Liver (tissue), 9 donors: ENCODE results near the gene PSMC3. TPM values are rescaled to one million over a fixed set of nuclear protein-coding genes. Genes with fewer than 3 reads are reported as not detected.

Source experiments
- DNase-seq: peaks from one replicate; pipeline ENCODE4 v3.0.0-alpha.2; 2017; ENCODE audit warnings: low spot score
- H3K27ac ChIP-seq, 2 donors: one replicate each; pipeline ENCODE4 v1.7.0; 2013; ENCODE audit warnings: inconsistent platforms in 2 of 2, low read length in 2 of 2, control low read depth in 1 of 2, low read depth in 1 of 2, mild to moderate bottlenecking in 1 of 2
- H3K27me3 ChIP-seq, 4 donors: one replicate each; pipeline versions ENCODE4 v1.6.1 to v1.7.0; 2013; ENCODE audit warnings: low read length in 3 of 4, inconsistent platforms in 1 of 4, mild to moderate bottlenecking in 1 of 4, moderate library complexity in 1 of 4; ENCODE audit not compliant: control insufficient read depth in 4 of 4, insufficient read depth in 4 of 4
- H3K36me3 ChIP-seq, 4 donors: one replicate each; pipeline versions ENCODE4 v1.6.1 to v1.7.0; 2013; ENCODE audit warnings: low read length in 3 of 4, mild to moderate bottlenecking in 3 of 4, low read depth in 1 of 4, moderate library complexity in 1 of 4; ENCODE audit not compliant: control insufficient read depth in 4 of 4, insufficient read depth in 3 of 4
- H3K4me1 ChIP-seq, 4 donors: one replicate each; pipeline versions ENCODE4 v1.6.1 to v1.7.0; 2013; ENCODE audit warnings: low read length in 3 of 4, mild to moderate bottlenecking in 3 of 4, moderate library complexity in 1 of 4; ENCODE audit not compliant: control insufficient read depth in 4 of 4, insufficient read depth in 4 of 4
- H3K4me3 ChIP-seq, 3 donors: one replicate each; pipeline versions ENCODE4 v1.6.1 to v1.7.0; 2013; ENCODE audit warnings: low read length in 3 of 3, control low read depth in 1 of 3, low read depth in 1 of 3, mild to moderate bottlenecking in 1 of 3
- H3K9ac ChIP-seq, 2 donors: one replicate each; pipeline ENCODE4 v1.7.0; 2013; ENCODE audit warnings: low read length in 2 of 2, mild to moderate bottlenecking in 2 of 2, moderate library complexity in 2 of 2, control low read depth in 1 of 2, low read depth in 1 of 2
- H3K9me3 ChIP-seq, 4 donors: one replicate each; pipeline versions ENCODE4 v1.6.1 to v1.7.0; 2013; ENCODE audit warnings: low read length in 3 of 4; ENCODE audit not compliant: control insufficient read depth in 4 of 4
- EGR1 ChIP-seq, 2 donors: IDR thresholded peaks; 2 replicates each; pipeline ENCODE4 v1.6.1; 2016 to 2018; ENCODE audit warnings: antibody characterized with exemption in 2 of 2, low read depth in 2 of 2
- FOXA1 ChIP-seq: IDR thresholded peaks from 2 replicates; pipeline ENCODE4 v1.6.1; 2016; ENCODE audit warnings: antibody characterized with exemption
- FOXA2 ChIP-seq: IDR thresholded peaks from 2 replicates; pipeline ENCODE4 v1.6.1; 2016; ENCODE audit warnings: antibody characterized with exemption
- GABPA ChIP-seq, 2 donors: IDR thresholded peaks in 1 of 2; conservative IDR thresholded peaks in 1 of 2; 2 replicates each; pipeline ENCODE4 v1.6.1; 2016; ENCODE audit warnings: antibody characterized with exemption in 2 of 2, mild to moderate bottlenecking in 1 of 2, moderate library complexity in 1 of 2
- JUND ChIP-seq, 2 donors: IDR thresholded peaks; 2 replicates each; pipeline ENCODE4 v1.6.1; 2016; ENCODE audit warnings: antibody characterized with exemption in 2 of 2
- SP1 ChIP-seq: IDR thresholded peaks from 2 replicates; pipeline ENCODE4 v1.6.1; 2018; ENCODE audit warnings: antibody characterized with exemption, mild to moderate bottlenecking
- TAF1 ChIP-seq: conservative IDR thresholded peaks from 2 replicates; pipeline ENCODE4 v1.6.1; 2016; ENCODE audit warnings: antibody characterized with exemption, mild to moderate bottlenecking
- YY1 ChIP-seq: IDR thresholded peaks from 2 replicates; pipeline ENCODE4 v1.6.1; 2016; ENCODE audit warnings: antibody characterized with exemption, mild to moderate bottlenecking
- WGBS: extraction: QIAGEN DNeasy Blood & Tissue Kit; methylation state at CpG from one replicate; pipeline ENCODE4 v1.1.7; 2013; 5-methylcytosine and 5-hydroxymethylcytosine counted together
- polyA plus RNA-seq, 2 donors: library from polyadenylated mRNA; stranded (reverse) in 1 of 2; unstranded in 1 of 2; fragments of 200-250 nt in 1 of 2; fragments of >200 nt in 1 of 2; fragmentation: Nextera tagmentation in 1 of 2; extraction: Ambion mirVana in 1 of 2; gene quantifications; one replicate each; pipeline versions ENCODE4 v1.2.1 to v1.2.3, GENCODE V29; 2013 to 2015
- total RNA-seq, 2 donors: library from RNA; depleted of rRNA; stranded (reverse); fragments of >200 nt; gene quantifications; one replicate each; pipeline ENCODE4 v1.2.3, GENCODE V29; 2014
- TF ChIP-seq, protein P1 (sequence below): IDR thresholded peaks from 2 replicates; pipeline ENCODE4 v1.6.1; 2016; ENCODE audit warnings: antibody characterized with exemption
- TF ChIP-seq, protein P2 (sequence below): IDR thresholded peaks from 2 replicates; pipeline ENCODE4 v1.6.1; 2016; ENCODE audit warnings: antibody characterized with exemption
- TF ChIP-seq, protein P3 (sequence below): IDR thresholded peaks from 2 replicates; pipeline ENCODE4 v1.6.1; 2016; ENCODE audit warnings: antibody characterized with exemption
- TF ChIP-seq, protein P4 (sequence below): fragments of 150-350 bp; IDR thresholded peaks from 2 replicates; pipeline ENCODE4 v1.5.1; 2017; ENCODE audit warnings: improper control_type of control experiment, low read depth, low read length; ENCODE audit not compliant: missing input control
- TF ChIP-seq, protein P5 (sequence below): IDR thresholded peaks from 2 replicates; pipeline ENCODE4 v1.6.1; 2016; ENCODE audit warnings: antibody characterized with exemption, mild to moderate bottlenecking
- donor health status: healthy.
- donor health status: healthy.
- donor health status: healthy.
- donor health status: healthy.
- donor health status: healthy.

Gene PSMC3
- total and polyA plus RNA-seq, 4 donors: 58.0 to 110 (median 103) TPM

DNA sequence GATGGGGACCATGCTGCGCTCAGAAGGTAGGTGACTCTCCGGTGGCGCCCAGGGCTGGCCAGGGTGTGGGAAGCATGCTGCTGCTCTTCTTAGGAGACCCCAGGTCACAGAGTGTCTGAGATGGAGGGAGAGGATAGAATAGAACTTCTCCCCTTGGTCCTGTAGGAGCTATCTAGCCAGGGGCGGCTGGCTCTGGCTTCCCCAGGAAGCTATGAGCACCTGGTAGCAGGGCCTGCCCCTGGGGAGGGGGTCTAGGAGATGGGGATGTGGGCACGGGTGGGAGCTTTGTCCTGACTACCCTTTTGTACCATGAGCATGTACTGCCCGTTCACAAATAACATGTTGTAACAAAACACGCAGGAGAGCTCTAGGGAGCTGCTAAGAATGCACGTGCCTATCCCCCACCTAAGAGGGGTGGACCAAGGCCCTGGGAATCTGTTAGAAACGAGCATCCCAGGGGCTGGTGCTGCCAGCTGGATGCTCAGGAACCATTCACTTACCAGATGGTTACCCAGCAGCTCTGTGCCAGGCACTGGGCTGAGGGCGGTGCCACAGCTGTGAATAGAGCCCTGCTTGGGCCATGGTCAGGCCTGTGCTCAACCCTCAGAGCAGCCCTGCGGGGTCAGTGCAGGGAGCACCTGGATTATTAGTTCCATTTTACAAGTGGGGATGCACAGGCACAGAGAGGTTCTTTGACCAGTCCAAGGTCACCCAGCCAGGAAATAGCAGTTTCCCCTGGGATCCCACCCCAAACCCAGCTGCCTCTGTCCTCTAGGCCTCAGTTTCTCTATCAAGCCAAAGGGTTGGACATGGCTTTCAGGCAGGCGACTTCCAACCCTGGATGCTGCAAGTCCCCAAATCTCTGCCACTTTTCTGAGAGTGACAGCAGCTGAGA lies 15.6 kb downstream of the PSMC3 start:
- no peak overlapping the region for H3K4me3 ChIP-seq
- no peak overlapping the region for H3K9ac ChIP-seq
- H3K27ac ChIP-seq: no peak overlapping the region
- no peaks in the 10 kb centered on the region for H3K27me3 ChIP-seq
- DNase-seq: peak; percentile 24
- H3K4me1 ChIP-seq: peaks cover 0 to 18% (median 15%) of the 10 kb centered on the region in 4 donors
- TF ChIP-seq, protein P1, sequence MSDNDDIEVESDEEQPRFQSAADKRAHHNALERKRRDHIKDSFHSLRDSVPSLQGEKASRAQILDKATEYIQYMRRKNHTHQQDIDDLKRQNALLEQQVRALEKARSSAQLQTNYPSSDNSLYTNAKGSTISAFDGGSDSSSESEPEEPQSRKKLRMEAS: no peak
- no peak for TF ChIP-seq GABPA (IDR thresholded peaks at IDR 0.05 in 1 of 2, conservative IDR thresholded peaks at IDR 0.05 in 1 of 2)
- TF ChIP-seq FOXA2: no peak
- TF ChIP-seq, protein P2, sequence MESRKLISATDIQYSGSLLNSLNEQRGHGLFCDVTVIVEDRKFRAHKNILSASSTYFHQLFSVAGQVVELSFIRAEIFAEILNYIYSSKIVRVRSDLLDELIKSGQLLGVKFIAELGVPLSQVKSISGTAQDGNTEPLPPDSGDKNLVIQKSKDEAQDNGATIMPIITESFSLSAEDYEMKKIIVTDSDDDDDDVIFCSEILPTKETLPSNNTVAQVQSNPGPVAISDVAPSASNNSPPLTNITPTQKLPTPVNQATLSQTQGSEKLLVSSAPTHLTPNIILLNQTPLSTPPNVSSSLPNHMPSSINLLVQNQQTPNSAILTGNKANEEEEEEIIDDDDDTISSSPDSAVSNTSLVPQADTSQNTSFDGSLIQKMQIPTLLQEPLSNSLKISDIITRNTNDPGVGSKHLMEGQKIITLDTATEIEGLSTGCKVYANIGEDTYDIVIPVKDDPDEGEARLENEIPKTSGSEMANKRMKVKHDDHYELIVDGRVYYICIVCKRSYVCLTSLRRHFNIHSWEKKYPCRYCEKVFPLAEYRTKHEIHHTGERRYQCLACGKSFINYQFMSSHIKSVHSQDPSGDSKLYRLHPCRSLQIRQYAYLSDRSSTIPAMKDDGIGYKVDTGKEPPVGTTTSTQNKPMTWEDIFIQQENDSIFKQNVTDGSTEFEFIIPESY: no peak
- no peak for TF ChIP-seq JUND (IDR thresholded peaks at IDR 0.05)
- TF ChIP-seq EGR1 (IDR thresholded peaks at IDR 0.05; ENCODE audit: low read depth in 2 of 2): no peak
- TF ChIP-seq FOXA1: no peak
- no peak for TF ChIP-seq YY1
- TF ChIP-seq, protein P3, sequence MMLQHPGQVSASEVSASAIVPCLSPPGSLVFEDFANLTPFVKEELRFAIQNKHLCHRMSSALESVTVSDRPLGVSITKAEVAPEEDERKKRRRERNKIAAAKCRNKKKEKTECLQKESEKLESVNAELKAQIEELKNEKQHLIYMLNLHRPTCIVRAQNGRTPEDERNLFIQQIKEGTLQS: no peak
- TF ChIP-seq, protein P4, sequence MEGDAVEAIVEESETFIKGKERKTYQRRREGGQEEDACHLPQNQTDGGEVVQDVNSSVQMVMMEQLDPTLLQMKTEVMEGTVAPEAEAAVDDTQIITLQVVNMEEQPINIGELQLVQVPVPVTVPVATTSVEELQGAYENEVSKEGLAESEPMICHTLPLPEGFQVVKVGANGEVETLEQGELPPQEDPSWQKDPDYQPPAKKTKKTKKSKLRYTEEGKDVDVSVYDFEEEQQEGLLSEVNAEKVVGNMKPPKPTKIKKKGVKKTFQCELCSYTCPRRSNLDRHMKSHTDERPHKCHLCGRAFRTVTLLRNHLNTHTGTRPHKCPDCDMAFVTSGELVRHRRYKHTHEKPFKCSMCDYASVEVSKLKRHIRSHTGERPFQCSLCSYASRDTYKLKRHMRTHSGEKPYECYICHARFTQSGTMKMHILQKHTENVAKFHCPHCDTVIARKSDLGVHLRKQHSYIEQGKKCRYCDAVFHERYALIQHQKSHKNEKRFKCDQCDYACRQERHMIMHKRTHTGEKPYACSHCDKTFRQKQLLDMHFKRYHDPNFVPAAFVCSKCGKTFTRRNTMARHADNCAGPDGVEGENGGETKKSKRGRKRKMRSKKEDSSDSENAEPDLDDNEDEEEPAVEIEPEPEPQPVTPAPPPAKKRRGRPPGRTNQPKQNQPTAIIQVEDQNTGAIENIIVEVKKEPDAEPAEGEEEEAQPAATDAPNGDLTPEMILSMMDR: no peak
- H3K9me3 ChIP-seq: no peaks in the 10 kb centered on the region
- peaks cover 0 to 22% (median 7%) of the 10 kb centered on the region in 4 donors for H3K36me3 ChIP-seq
- WGBS: 90% methylated on average over 12 of the region's 12 CpGs

DNA sequence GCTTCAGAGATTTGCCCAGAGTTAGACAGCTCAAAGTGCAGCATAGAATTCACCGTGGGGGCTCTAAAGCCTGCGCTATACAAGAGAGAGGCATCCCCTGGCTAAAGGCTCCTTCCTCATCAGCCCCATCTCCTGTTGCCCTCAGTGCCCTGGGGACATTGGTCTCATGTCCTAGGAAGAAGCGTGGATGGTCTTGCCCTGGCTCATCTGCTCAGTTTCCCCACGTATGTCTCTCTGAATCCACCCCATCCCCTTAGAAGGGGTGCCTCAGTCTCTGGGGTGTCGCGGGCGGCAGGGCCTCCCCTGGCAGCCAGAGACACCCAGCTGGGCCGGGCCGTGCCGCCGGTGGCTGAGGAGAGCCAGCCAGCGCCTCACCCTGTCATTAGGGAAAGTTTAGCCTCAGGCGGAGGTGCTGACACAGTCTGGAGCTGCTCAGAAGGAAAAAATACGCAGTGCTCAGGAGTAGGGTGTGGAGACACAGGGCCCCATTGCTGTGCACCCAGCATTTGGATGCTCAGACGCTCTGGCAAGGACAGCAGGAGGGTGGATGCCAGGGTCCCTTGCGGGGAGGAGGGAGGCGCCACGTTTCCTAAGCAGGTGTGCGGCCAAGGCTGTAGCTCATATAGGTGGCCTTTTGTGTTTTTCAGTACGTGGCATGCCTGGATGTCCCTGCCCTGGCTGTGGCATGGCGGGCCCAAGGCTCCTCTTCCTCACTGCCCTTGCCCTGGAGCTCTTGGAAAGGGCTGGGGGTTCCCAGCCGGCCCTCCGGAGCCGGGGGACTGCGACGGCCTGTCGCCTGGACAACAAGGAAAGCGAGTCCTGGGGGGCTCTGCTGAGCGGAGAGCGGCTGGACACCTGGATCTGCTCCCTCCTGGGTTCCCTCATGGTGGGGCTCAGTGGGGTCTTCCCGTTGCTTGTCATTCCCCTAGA lies 16.5 kb downstream of the PSMC3 start:
- Histone ChIP-seq H3K9me3 (no peaks in the 10 kb centered on the region), H3K4me1 (peaks cover 0 to 18% (median 15%) of the 10 kb centered on the region in 4 donors), H3K27ac (peak overlapping the region; percentile 76 to 86), H3K9ac (peak overlapping the region in 1 of 2 donors; percentile 43), H3K36me3 (peaks cover 0 to 14% (median 6%) of the 10 kb centered on the region in 4 donors), H3K4me3 (peak overlapping the region in 1 of 3 donors; percentile 88), H3K27me3 (no peaks in the 10 kb centered on the region)
- DNase-seq: peak; percentile 27
- 91% methylated on average over 31 of the region's 31 CpGs for WGBS
- TF ChIP-seq SP1: no peak
- TF ChIP-seq, protein P5, sequence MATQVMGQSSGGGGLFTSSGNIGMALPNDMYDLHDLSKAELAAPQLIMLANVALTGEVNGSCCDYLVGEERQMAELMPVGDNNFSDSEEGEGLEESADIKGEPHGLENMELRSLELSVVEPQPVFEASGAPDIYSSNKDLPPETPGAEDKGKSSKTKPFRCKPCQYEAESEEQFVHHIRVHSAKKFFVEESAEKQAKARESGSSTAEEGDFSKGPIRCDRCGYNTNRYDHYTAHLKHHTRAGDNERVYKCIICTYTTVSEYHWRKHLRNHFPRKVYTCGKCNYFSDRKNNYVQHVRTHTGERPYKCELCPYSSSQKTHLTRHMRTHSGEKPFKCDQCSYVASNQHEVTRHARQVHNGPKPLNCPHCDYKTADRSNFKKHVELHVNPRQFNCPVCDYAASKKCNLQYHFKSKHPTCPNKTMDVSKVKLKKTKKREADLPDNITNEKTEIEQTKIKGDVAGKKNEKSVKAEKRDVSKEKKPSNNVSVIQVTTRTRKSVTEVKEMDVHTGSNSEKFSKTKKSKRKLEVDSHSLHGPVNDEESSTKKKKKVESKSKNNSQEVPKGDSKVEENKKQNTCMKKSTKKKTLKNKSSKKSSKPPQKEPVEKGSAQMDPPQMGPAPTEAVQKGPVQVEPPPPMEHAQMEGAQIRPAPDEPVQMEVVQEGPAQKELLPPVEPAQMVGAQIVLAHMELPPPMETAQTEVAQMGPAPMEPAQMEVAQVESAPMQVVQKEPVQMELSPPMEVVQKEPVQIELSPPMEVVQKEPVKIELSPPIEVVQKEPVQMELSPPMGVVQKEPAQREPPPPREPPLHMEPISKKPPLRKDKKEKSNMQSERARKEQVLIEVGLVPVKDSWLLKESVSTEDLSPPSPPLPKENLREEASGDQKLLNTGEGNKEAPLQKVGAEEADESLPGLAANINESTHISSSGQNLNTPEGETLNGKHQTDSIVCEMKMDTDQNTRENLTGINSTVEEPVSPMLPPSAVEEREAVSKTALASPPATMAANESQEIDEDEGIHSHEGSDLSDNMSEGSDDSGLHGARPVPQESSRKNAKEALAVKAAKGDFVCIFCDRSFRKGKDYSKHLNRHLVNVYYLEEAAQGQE: no peak
- TF ChIP-seq, protein P3: no peak
- TF ChIP-seq, protein P4: no peak
- TF ChIP-seq TAF1: no peak
